IMR-90 (cell line): ENCODE data around the gene TTC9. TPM values are rescaled to one million over a fixed set of nuclear protein-coding genes. Genes with fewer than 3 reads are reported as not detected.

Experiments used
- microRNA-seq, 2 experiments: library from miRNA; stranded (forward) in 1 of 2; unstranded in 1 of 2; fragments of 10-50 nt in 1 of 2; fragments of <30 nt in 1 of 2; gene quantifications in 1 of 2; microRNA quantifications in 1 of 2; one replicate each; pipeline versions ENCODE3 to v1.1.0; 2013 to 2020; ENCODE audit not compliant: insufficient read depth in 1 of 2, insufficient read length in 1 of 2, unreplicated experiment in 1 of 2
- polyA plus RNA-seq, 3 experiments: library from polyadenylated mRNA; depleted of rRNA; stranded (reverse); fragments of >200 nt; gene quantifications; 2 replicates each; pipeline ENCODE4 v1.2.3, GENCODE V29; 2012; ENCODE audit warnings: low replicate concordance in 1 of 3
- small RNA-seq, 5 experiments: library from RNA; depleted of rRNA; stranded (forward); fragments of <200 nt; gene quantifications; one replicate each; pipeline ENCODE3, GENCODE V24; 2012
- total RNA-seq: library from RNA; depleted of rRNA; stranded (reverse); fragments of >200 nt; gene quantifications from 2 replicates; pipeline ENCODE4 v1.2.3, GENCODE V29; 2012; rRNA removed

TTC9 gene
- total and polyA plus RNA-seq, 2 of the 4 experiments (the other 2 are of a cell fraction), result 0.02 TPM; not detected in 1

Small RNA genes lying within 50 kb of the gene (microRNA-seq; reads per million reads assigned to microRNA genes)
- not detected for gene RN7SL77P (ENCODE audit: insufficient read depth, insufficient read length)

Small RNA genes lying within 50 kb of the gene (small RNA-seq; reads per million reads assigned to genes)
- 0 reads per million in 5 experiments for gene RN7SL77P

Other genes starting within 250 kb of the TTC9 start
- gene SYNJ2BP, start 224.8 kb upstream of the TTC9 start, total RNA-seq, result 24.7 and 25.5 TPM in 2 replicates
- gene SYNJ2BP, start 224.8 kb upstream of the TTC9 start, polyA plus RNA-seq (2012; rRNA removed), result 8.3 and 10.0 TPM in 2 replicates
- 0.28 and 0.36 TPM in 2 replicates for gene ADAM21, start 189.7 kb upstream of the TTC9 start, total RNA-seq
- gene ADAM21, start 189.7 kb upstream of the TTC9 start, polyA plus RNA-seq (2012; rRNA removed), result 0.11 and 0.15 TPM in 2 replicates
- gene ADAM20, start 106.9 kb upstream of the TTC9 start, total RNA-seq, result 0.18 and 0.28 TPM in 2 replicates
- gene ADAM20, start 106.9 kb upstream of the TTC9 start, polyA plus RNA-seq (2012; rRNA removed), result 0.03 and 0.06 TPM in 2 replicates
- gene MED6, start 41.3 kb upstream of the TTC9 start, total RNA-seq, result 31.5 and 38.6 TPM in 2 replicates
- 19.0 and 24.3 TPM in 2 replicates for gene MED6, start 41.3 kb upstream of the TTC9 start, polyA plus RNA-seq (2012; rRNA removed)
- 0.18 and 0.28 TPM in 2 replicates for gene MAP3K9, start 167.6 kb downstream of the TTC9 start, total RNA-seq
- gene MAP3K9, start 167.6 kb downstream of the TTC9 start, polyA plus RNA-seq (2012; rRNA removed), result 0.17 and 0.26 TPM in 2 replicates